IPS-11a (cell line): ENCODE data around the gene AQP1.

Source experiments
- H3K4me3 ChIP-seq: one replicate; pipeline ENCODE4 v1.5.1; 2013; ENCODE audit warnings: low read depth, low read length, control low read depth

The AQP1 gene

GRCh38 chr7:30905078-30906012, 6.3 kb upstream of the AQP1 start:
- no peak overlapping the region for H3K4me3 ChIP-seq

- H3K4me3 ChIP-seq: no peak overlapping the region
These were observed 5.6 kb upstream of the AQP1 start for GRCh38 chr7:30906014-30906413.

GRCh38 chr7:30906515-30907240, 5.0 kb upstream of the AQP1 start:
- no peak overlapping the region for H3K4me3 ChIP-seq

- H3K4me3 ChIP-seq: no peak overlapping the region
These were observed 4.0 kb upstream of the AQP1 start for GRCh38 chr7:30907527-30908267.

DNA sequence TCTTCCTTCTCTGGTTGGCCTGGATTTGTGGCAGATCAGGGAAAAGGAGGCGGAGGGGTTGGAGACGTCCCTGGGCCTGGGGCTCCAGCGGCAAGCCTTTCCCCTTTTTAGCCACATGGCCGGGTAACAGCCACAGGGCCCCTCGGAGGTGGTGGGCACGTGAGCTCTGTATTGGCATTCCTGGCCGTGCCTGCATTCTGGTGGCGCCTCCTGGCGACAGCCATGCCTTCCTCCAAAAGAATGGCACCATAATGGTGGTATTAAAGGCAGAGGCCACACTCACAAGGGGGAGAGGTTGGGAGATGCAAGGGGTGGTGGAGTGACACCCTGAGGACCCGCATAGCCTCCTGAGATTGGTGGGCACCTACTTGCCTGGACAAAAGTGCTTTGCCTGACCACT, 3.0 kb upstream of the AQP1 start:
- no peak overlapping the region for H3K4me3 ChIP-seq

DNA sequence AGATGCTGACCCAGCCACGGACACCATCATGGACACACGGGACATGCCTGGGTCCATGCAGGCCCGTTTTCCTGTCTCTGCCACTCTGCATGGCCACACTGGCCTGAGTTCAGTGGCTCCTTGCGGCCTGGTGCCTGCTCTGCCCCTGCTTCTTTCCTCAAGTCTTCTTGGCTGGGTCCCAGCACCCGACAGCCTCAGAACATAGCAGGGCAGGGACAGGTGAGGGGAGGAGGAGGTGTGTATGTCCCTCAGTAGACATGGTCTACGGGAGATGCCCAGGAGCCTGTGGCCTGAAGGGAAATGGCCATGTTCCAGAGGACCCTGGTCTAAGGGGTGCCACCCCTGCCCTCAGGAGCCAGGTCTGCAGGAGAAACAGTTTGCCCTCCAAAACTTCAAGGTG, 2.2 kb upstream of the AQP1 start:
- H3K4me3 ChIP-seq: no peak overlapping the region

- H3K4me3 ChIP-seq: no peak overlapping the region
These were observed 1.1 kb upstream of the AQP1 start for GRCh38 chr7:30910411-30911073.

- no peak overlapping the region for H3K4me3 ChIP-seq
These were observed 520 bp upstream of the AQP1 start for GRCh38 chr7:30911133-30911532.

GRCh38 chr7:30912021-30912730, 523 bp downstream of the AQP1 start:
- H3K4me3 ChIP-seq: no peak overlapping the region

DNA sequence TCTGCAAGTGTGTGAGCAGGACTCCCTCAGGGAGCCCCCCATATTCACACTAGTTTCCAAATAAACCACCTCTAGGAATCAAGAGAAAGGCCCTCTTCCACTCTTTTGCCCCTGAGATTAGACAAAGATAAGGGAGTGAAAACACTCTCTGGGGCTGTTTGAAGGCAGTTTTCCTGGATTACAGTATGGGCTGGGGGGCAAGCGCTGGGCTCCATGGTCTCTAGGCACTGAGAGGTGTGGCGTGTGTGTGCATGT, 1.0 kb downstream of the AQP1 start:
- no peak overlapping the region for H3K4me3 ChIP-seq

- no peak overlapping the region for H3K4me3 ChIP-seq
These were observed 1.5 kb downstream of the AQP1 start for GRCh38 chr7:30912986-30913811.

DNA sequence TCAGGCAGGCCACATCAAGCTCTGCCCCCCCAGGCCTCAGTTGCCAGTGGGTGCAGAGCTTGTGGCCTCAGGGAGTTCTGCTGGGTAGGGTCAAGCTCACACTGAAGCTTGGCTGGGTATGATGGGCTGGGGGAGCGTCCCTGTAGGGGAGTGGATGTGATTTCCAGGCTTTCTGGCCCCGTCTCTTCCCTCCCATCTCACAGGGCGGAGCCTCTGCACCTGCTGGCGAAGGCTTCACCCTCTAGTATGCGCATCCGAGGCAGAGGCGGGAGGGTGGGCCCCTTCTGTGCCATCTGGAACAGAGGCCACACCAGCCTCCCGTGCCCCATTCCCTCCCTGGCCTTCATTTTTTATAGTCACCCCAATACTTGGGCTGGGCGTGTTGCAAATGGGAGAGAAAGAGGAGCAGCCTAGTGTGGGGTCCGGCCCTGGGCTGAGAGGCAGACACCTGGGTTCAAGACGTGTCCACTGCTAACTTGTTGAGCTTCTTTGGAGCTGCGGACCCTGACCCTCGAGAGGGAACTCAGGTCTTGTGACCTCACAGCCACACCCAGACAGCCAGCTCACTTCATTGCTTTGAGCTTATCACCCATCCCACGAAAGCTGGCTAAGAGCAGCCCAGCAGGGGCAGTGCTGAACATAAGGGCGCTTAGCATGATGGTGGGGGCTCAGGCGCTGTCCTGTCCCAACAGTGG, 2.3 kb downstream of the AQP1 start:
- no peak overlapping the region for H3K4me3 ChIP-seq

DNA sequence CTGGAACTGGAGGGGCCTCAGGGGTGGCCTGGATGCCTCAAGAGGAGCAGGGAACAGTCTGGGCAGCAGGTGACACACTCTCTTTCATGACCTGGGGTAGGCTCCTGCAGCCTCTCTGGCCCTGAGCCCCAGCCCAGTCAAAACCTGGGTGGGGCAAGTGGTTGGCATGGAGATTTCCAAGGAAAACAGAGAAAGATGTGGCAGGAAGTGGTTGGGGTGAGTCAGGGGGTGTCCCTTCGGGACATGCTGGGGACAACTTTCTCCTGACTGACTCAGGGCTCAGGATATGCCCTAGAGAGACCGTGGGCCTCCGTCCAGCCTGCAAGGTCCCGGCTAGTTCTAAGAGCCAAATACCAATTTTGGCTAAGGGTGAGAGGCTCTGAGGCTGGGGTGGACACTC, 2.9 kb downstream of the AQP1 start:
- H3K4me3 ChIP-seq: no peak overlapping the region

GRCh38 chr7:30915005-30915601, 3.5 kb downstream of the AQP1 start:
- no peak overlapping the region for H3K4me3 ChIP-seq

- H3K4me3 ChIP-seq: no peak overlapping the region
These were observed 4.1 kb downstream of the AQP1 start for GRCh38 chr7:30915751-30916150.

GRCh38 chr7:30916255-30916654, 4.6 kb downstream of the AQP1 start:
- no peak overlapping the region for H3K4me3 ChIP-seq

GRCh38 chr7:30916767-30917166, 5.1 kb downstream of the AQP1 start:
- H3K4me3 ChIP-seq: no peak overlapping the region

DNA sequence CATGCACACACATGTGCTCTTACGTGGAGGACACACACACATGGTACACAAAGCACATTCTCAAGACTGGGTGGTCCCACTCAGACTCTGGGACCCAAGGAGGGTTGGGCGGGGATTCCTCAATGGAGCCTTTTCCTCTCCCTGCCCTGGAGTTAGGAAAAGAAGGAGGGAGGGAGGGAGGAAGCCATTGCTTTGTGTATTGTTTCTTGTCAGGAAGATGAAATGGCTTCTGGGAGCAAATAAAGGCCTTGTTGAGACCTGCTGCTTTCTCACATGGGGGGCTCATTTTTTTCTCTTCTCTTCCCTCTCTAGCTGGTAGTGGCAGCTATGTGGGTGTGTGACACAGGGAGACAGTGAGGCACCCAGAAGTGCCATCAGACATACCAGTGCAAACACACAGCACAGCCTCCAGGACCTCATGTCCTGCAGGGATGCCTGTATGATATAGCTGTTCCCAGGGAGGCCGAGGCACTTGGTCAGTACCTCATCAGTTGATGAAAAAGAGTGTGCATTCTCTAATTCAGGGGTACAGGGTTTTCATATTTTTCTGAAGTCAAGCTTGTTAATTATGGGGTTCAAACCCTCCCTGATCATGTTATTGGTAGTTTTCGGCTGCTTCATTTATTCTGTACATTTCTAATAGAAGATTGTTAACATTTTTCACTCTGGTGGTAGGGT, 5.7 kb downstream of the AQP1 start:
- H3K4me3 ChIP-seq: no peak overlapping the region
